Measurements from ENCODE around the gene TRIM24. TPM values are rescaled to one million over a fixed set of nuclear protein-coding genes. Genes with fewer than 3 reads are reported as not detected.
A peak's percentile ranks its signal among the peaks of the same experiment; 100 is the strongest.

Gene TRIM24
- total and polyA plus RNA-seq, 2 of the 13 experiments (the other 11 are each of a cell fraction or from before 2014, with no cell fraction given), result 100 to 106 TPM

DNA sequence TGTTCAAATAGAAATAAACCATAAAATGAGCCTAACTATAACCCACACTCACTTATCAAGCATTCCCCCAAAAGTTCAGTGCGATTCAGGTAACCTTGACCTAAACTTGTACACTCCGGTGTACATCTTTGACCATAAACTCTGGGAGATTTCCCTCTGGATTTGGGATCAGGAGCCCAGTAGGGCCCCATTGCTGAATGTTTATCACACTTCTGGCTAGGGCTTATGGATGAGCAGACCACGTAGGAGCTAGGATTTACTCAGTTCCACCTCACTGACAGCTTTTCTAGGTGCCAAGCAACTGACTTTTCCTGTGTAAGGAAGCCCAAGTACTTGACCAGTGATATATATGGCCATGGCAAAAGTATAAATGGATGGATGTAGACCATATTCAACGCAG, 127.4 kb downstream of the TRIM24 start (continued):
- TF ChIP-seq, protein P1, sequence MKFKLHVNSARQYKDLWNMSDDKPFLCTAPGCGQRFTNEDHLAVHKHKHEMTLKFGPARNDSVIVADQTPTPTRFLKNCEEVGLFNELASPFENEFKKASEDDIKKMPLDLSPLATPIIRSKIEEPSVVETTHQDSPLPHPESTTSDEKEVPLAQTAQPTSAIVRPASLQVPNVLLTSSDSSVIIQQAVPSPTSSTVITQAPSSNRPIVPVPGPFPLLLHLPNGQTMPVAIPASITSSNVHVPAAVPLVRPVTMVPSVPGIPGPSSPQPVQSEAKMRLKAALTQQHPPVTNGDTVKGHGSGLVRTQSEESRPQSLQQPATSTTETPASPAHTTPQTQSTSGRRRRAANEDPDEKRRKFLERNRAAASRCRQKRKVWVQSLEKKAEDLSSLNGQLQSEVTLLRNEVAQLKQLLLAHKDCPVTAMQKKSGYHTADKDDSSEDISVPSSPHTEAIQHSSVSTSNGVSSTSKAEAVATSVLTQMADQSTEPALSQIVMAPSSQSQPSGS (CRISPR knock-in tag; IDR thresholded peaks at IDR 0.05), result no peak
- TF ChIP-seq ZNF24 (IDR thresholded peaks at IDR 0.05) (no peak), MYNN (CRISPR knock-in tag; IDR thresholded peaks at IDR 0.05; ENCODE audit: low read depth) (no peak), ZBTB7B (CRISPR knock-in tag; IDR thresholded peaks at IDR 0.05) (no peak), CHD2 (IDR thresholded peaks at IDR 0.05; ENCODE audit: low read depth, low read length) (no peak), AGO2 (optimal IDR thresholded peaks at IDR 0.05; ENCODE audit: low read depth, low read length) (peak; percentile 8), GLI4 (CRISPR knock-in tag; IDR thresholded peaks at IDR 0.05; ENCODE audit: borderline replicate concordance) (no peak)
- TF ChIP-seq, protein P2, sequence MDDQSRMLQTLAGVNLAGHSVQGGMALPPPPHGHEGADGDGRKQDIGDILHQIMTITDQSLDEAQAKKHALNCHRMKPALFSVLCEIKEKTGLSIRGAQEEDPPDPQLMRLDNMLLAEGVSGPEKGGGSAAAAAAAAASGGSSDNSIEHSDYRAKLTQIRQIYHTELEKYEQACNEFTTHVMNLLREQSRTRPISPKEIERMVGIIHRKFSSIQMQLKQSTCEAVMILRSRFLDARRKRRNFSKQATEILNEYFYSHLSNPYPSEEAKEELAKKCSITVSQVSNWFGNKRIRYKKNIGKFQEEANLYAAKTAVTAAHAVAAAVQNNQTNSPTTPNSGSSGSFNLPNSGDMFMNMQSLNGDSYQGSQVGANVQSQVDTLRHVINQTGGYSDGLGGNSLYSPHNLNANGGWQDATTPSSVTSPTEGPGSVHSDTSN (CRISPR knock-in tag; IDR thresholded peaks at IDR 0.05; ENCODE audit: borderline replicate concordance), result no peak

DNA sequence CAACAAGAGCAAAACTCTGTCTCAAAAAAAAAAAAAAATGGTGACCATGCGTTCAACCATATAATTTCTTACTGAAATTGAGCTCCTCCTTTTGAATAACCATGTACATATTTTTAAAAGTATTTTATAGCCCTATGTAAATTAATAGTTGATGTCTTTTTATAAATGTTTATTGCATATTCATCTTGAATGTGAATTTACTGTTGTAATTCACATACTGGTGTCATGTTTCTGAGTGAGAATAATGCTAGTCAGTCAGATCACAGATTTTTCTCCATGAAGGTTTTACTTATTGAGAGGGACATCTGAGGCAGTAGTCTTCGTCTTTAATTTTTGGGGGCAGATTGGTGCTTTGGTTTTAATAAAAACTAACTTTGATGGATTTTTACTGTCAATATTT, 128.9 kb downstream of the TRIM24 start:
- Histone ChIP-seq H3K4me2 (ENCODE audit: low read depth, low read length) (no peak overlapping the region), H3K27me3 (ENCODE audit: control insufficient read depth in 1 of 2, insufficient read depth in 2 of 2, low read length in 2 of 2) (no peaks in the 10 kb centered on the region), H2AFZ (ENCODE audit: low read length) (no peak overlapping the region), H3K27ac (ENCODE audit: extremely low read length, insufficient read depth, low read length) (no peak overlapping the region), H3K9me3 (ENCODE audit: low read length) (no peaks in the 10 kb centered on the region), H3K79me2 (ENCODE audit: insufficient read depth, low read length) (no peaks in the 10 kb centered on the region), H3K4me1 (ENCODE audit: insufficient read depth, low read length) (no peaks in the 10 kb centered on the region), H3K4me3 (replicated peaks in 1 of 3; ENCODE audit: insufficient read depth in 1 of 3, low read depth in 2 of 3, low read length in 3 of 3) (no peak overlapping the region), H4K20me1 (ENCODE audit: insufficient read depth, low read length) (no peaks in the 10 kb centered on the region; the same call in 1 of the 2 replicates), H3K9ac (ENCODE audit: insufficient read depth, low read depth, low read length) (no peak overlapping the region), H3K36me3 (replicated peaks in 1 of 2; ENCODE audit: control insufficient read depth in 1 of 2, insufficient read depth in 2 of 2, low read length in 2 of 2) (peaks cover 0 to 28% of the 10 kb centered on the region in 2 experiments; a peak in 3 of 5 replicates)
- intact Hi-C loops (cut with micrococcal nuclease; ENCODE audit: unreplicated experiment) (no loop called here), in situ Hi-C loops (cut with HindIII; ENCODE audit: extremely low pct_ligation_motif_present, low pct_unique_long_range_greater_than_20kb) (no loop called here)
- ChIA-PET POLR2A (interaction anchor here (1.4 kb wide), 1 partner anchor 23 kb away, joined by 4 read pairs; no protein-coding TSS in a partner anchor), CTCF (ENCODE audit: low intra/inter-chr PET ratio, low total read pairs) (no interaction called here)
- TF ChIP-seq SRY (CRISPR knock-in tag; IDR thresholded peaks at IDR 0.05) (no peak), ZNF224 (CRISPR knock-in tag; IDR thresholded peaks at IDR 0.05) (no peak)
- ATAC-seq (no peak), DNase-seq (ENCODE audit: low spot score) (no peak), FAIRE-seq (no peak)
- 92% methylated on average over 2 of the region's 2 CpGs for WGBS (ENCODE audit: low lambda C conversion rate)
- BruUV-seq (replicated peaks), result no TSS peak
